SU-DHL-6 (cell line): ENCODE results near the gene MELK.

Experiments
- CTCF ChIP-seq: fragments of 200-600 bp; sonication (generic); IDR thresholded peaks from one replicate; pipeline ENCODE4 v1.5.1; 2017; ENCODE audit warnings: antibody characterized with exemption, mild to moderate bottlenecking, low read length, moderate library complexity; ENCODE audit not compliant: insufficient read depth, poor library complexity, severe bottlenecking
- EZH2phosphoT487 ChIP-seq: fragments of 200-600 bp; sonication (generic), shearing (Covaris generic); conservative IDR thresholded peaks from 2 replicates; pipeline ENCODE4 v1.6.1; 2018; ENCODE audit warnings: mild to moderate bottlenecking, antibody characterized with exemption, low read length, moderate library complexity, mixed read lengths

GRCh38 chr9:36575411-36575882 lies 2.8 kb downstream of the MELK start:
- TF ChIP-seq CTCF (no peak), EZH2phosphoT487 (no peak)
